DND-41 (cell line): ENCODE results near the gene EXOSC10.
A peak's percentile ranks its signal among the peaks of the same experiment; 100 is the strongest.

Source experiments
- ATAC-seq: fragments of 200-7000 bp; cut with Tn5 transposase; 3 replicates; pipeline ENCODE4 v1.9.1; 2021; ENCODE audit warnings: low read depth; ENCODE audit not compliant: insufficient read depth
- DNase-seq: peaks from one replicate; pipeline ENCODE4 v3.0.0-alpha.2; 2020
- H2AFZ ChIP-seq: 2 replicates; pipeline ENCODE4 v1.6.0; 2012; ENCODE audit warnings: low read depth, low read length
- H3K27ac ChIP-seq: 2 replicates; pipeline ENCODE4 v1.5.1; 2012; ENCODE audit warnings: low read length, inconsistent platforms
- H3K27me3 ChIP-seq: fragments of 200-600 bp; sonication (generic); 2 replicates; pipeline ENCODE4 v1.6.0; 2012; ENCODE audit warnings: low read length, mild to moderate bottlenecking, inconsistent platforms; ENCODE audit not compliant: insufficient read depth, poor library complexity
- H3K36me3 ChIP-seq: 2 replicates; pipeline ENCODE4 v1.5.1; 2012; ENCODE audit warnings: low read length, inconsistent platforms; ENCODE audit not compliant: insufficient read depth
- H3K4me1 ChIP-seq: 2 replicates; pipeline ENCODE4 v1.5.1; 2012; ENCODE audit warnings: mild to moderate bottlenecking, low read length; ENCODE audit not compliant: insufficient read depth
- H3K4me2 ChIP-seq: 2 replicates; pipeline ENCODE4 v1.6.0; 2012; ENCODE audit warnings: mild to moderate bottlenecking, moderate library complexity, low read length, inconsistent platforms; ENCODE audit not compliant: insufficient read depth
- H3K4me3 ChIP-seq, 2 experiments: fragments of 200-600 bp in 1 of 2; shearing (Covaris generic) in 1 of 2; 2 replicates each; pipeline ENCODE4 v1.5.1; 2012 to 2016; ENCODE audit warnings: inconsistent platforms in 2 of 2, low read length in 2 of 2, mild to moderate bottlenecking in 2 of 2, low read depth in 1 of 2, moderate library complexity in 1 of 2
- H3K79me2 ChIP-seq: 2 replicates; pipeline ENCODE4 v1.6.0; 2012; ENCODE audit warnings: low read length, inconsistent platforms; ENCODE audit not compliant: insufficient read depth
- H3K9ac ChIP-seq: 2 replicates; pipeline ENCODE4 v1.6.0; 2012; ENCODE audit warnings: low read depth, mild to moderate bottlenecking, inconsistent platforms, low read length, moderate library complexity
- H3K9me3 ChIP-seq: 2 replicates; pipeline ENCODE4 v1.5.1; 2012; ENCODE audit warnings: low read length, moderate library complexity, mild to moderate bottlenecking, inconsistent platforms; ENCODE audit not compliant: insufficient read depth, severe bottlenecking
- H4K20me1 ChIP-seq: 2 replicates; pipeline ENCODE4 v1.6.0; 2012; ENCODE audit warnings: low read length; ENCODE audit not compliant: insufficient read depth
- CTCF ChIP-seq: IDR thresholded peaks from 2 replicates; pipeline ENCODE4 v1.5.1; 2012; ENCODE audit warnings: borderline replicate concordance, low read length, moderate library complexity, mild to moderate bottlenecking; ENCODE audit not compliant: poor library complexity, severe bottlenecking; ENCODE audit errors: extremely low read depth
- EZH2 ChIP-seq: IDR thresholded peaks from 3 replicates; pipeline ENCODE4 v1.6.1; 2012; ENCODE audit warnings: borderline replicate concordance, low read depth, mild to moderate bottlenecking, moderate library complexity, low read length, inconsistent platforms; ENCODE audit not compliant: severe bottlenecking

EXOSC10 gene

GRCh38 chr1:11054181-11054580 is 45.5 kb downstream of the EXOSC10 start:
- H4K20me1 ChIP-seq = peaks cover 31% of the 10 kb centered on the region; the same call in 1 of the 2 replicates
- no peak overlapping the region for H3K27ac ChIP-seq
- H3K4me1 ChIP-seq = peaks cover 17% of the 10 kb centered on the region
- TF ChIP-seq CTCF (no peak), EZH2 (no peak)
- peaks cover 15% of the 10 kb centered on the region for H3K79me2 ChIP-seq
- no peak overlapping the region for H3K4me2 ChIP-seq
- H3K27me3 ChIP-seq = no peaks in the 10 kb centered on the region
- H3K9me3 ChIP-seq = no peaks in the 10 kb centered on the region
- no peak; the same call in 1 of the 3 replicates for ATAC-seq
- no peak overlapping the region for H3K9ac ChIP-seq
- peaks cover 39% of the 10 kb centered on the region for H3K36me3 ChIP-seq
- no peak overlapping the region for H3K4me3 ChIP-seq
- no peak overlapping the region for H2AFZ ChIP-seq
- no peak for DNase-seq

GRCh38 chr1:11053758-11054137 is 45.9 kb downstream of the EXOSC10 start:
- ATAC-seq (peak; percentile 66), DNase-seq (peak; percentile 62)
- peaks cover 11% of the 10 kb centered on the region for H3K79me2 ChIP-seq
- no peak overlapping the region for H3K4me3 ChIP-seq
- no peaks in the 10 kb centered on the region for H3K27me3 ChIP-seq
- peaks cover 36% of the 10 kb centered on the region for H3K36me3 ChIP-seq
- peaks cover 31% of the 10 kb centered on the region; the same call in 1 of the 2 replicates for H4K20me1 ChIP-seq
- H3K4me1 ChIP-seq = peaks cover 13% of the 10 kb centered on the region
- H3K9me3 ChIP-seq = no peaks in the 10 kb centered on the region
- TF ChIP-seq CTCF = no peak
- no peak for TF ChIP-seq EZH2
- H3K4me2 ChIP-seq = no peak overlapping the region
- H3K27ac ChIP-seq = no peak overlapping the region
- H3K9ac ChIP-seq = no peak overlapping the region
- no peak overlapping the region for H2AFZ ChIP-seq

GRCh38 chr1:11052839-11053757 is 46.6 kb downstream of the EXOSC10 start:
- Histone ChIP-seq H3K4me1 (peaks cover 7% of the 10 kb centered on the region), H3K79me2 (peaks cover 7% of the 10 kb centered on the region; the same call in 1 of the 2 replicates), H3K27me3 (no peaks in the 10 kb centered on the region), H3K36me3 (peaks cover 33% of the 10 kb centered on the region), H4K20me1 (peaks cover 31% of the 10 kb centered on the region; the same call in 1 of the 2 replicates), H3K9ac (no peak overlapping the region), H3K4me3 (no peak overlapping the region), H3K27ac (no peak overlapping the region), H3K9me3 (no peaks in the 10 kb centered on the region), H3K4me2 (no peak overlapping the region), H2AFZ (no peak overlapping the region)
- no peak for TF ChIP-seq EZH2
- TF ChIP-seq CTCF = no peak
- DNase-seq (peak; percentile 16), ATAC-seq (peak; percentile 27)
